G401 (cell line): Measurements from ENCODE around the gene FIS1. TPM values are rescaled to one million over a fixed set of nuclear protein-coding genes. Genes with fewer than 3 reads are reported as not detected.
A peak's percentile ranks its signal among the peaks of the same experiment; 100 is the strongest.
"Not testable (repeated sequence)": the region's sequence is repeated elsewhere in the genome, so short reads cannot be mapped to it uniquely, and the experiment has no call there.

Experiments used
- DNase-seq: peaks from one replicate; pipeline ENCODE4 v3.0.0-alpha.2; 2015; ENCODE audit warnings: low spot score
- in situ Hi-C: cut with HindIII; loops from 2 replicates; pipeline ENCODE4 v1.10.0; 2016; ENCODE audit warnings: low sequenced_read_pairs, mixed read lengths
- total RNA-seq: library from RNA; depleted of rRNA; stranded (reverse); fragments of >200 nt; shearing (Covaris generic); gene quantifications from 2 replicates; pipeline ENCODE4 v1.2.3, GENCODE V29; 2014; rRNA removed

The FIS1 gene
- total RNA-seq = 139 and 190 TPM in 2 replicates

DNA sequence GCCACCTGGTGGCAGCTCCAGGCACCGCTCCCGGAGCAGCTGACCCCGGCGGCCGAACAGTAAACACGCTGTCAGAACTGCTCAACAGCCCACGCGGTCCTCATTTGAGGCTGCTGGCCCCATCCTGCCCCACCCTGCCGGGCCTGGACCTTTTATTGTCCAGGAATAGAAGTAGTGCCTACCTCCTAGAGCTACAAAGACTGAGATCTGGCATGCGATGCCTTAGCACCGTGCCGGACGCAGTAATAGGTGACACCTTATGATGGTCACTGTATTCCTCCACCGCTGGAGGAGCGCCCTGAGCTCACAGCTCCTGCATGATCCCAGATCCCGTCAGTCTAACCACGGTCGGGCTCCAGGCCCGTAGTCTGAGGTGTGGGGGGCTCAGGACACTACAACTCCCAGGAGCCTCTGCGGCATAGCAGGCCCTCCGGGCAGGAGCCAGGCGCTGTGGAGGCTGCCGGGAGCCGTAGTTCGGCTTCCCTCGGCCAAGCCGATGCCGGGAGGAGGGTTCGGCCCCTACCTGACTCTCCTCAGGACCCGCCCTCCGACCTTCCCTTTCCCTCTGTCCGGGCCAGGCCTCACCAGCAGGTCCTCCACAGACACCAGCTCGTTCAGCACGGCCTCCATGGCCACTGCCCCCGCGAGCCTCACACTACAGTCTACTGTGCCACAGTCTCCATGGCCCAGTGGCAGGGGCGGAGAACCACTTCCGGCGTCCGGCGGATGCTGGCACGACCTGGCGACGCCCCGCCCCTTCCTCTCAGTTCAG, at the start of gene FIS1:
FIS1 (minus strand) TSS at position 707 of the 772 bp plus-strand sequence; CDS start at position 630, 77 bp downstream.
- peak; percentile 96 for DNase-seq
- in situ Hi-C loops = no loop called here

GRCh38 chr7:101294039-101294831, 49.4 kb upstream of the FIS1 start:
- in situ Hi-C loops = no loop called here
- DNase-seq = no peak

GRCh38 chr7:101293069-101294021, 48.5 kb upstream of the FIS1 start:
- in situ Hi-C loops, DNase-seq: not testable (repeated sequence)

- in situ Hi-C loops, DNase-seq: not testable (repeated sequence)
These were observed 47.7 kb upstream of the FIS1 start for GRCh38 chr7:101292566-101292965.

DNA sequence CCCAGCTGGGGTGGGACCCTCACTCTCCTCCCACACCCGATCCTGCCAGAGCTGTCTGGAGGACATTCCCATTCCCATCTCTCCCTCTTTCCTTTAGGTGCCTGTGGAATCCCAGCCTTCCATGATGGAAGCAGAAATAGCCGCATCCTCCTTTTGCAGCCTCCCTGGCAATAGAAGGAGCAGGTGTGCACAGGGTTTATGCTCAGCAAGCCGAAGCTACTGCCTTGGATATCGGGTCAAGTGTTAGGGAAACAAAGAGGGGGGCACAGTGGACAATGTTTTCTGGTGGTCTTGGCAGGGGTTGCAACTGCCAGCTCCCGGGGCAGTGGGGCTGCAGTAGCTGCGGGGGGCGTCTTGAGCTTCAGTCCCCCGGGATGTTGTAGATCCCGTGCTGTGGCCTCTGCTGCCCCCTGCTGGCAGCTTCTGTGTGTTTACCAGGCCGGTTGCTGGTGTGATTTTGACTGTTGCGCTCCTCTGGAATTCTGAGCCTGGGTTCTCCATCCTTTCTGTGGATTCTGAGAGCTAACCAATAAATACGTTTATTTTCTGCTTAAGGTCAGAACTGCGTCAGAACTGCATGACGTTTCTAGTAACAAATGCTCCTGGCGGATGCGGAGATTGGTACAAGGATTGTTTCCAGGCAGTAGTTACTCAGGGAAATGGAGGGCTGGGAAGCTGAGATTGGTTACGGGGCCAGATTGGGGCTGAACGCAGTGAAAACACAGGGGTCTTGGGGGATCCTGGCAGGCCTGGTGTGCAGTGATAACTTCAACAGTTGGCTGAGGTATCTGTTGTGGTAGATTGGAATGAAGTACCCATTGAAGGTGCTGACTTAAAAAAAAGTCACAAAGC, 45.5 kb upstream of the FIS1 start:
- in situ Hi-C loops = not testable (repeated sequence)
- DNase-seq = peak; percentile 45

DNA sequence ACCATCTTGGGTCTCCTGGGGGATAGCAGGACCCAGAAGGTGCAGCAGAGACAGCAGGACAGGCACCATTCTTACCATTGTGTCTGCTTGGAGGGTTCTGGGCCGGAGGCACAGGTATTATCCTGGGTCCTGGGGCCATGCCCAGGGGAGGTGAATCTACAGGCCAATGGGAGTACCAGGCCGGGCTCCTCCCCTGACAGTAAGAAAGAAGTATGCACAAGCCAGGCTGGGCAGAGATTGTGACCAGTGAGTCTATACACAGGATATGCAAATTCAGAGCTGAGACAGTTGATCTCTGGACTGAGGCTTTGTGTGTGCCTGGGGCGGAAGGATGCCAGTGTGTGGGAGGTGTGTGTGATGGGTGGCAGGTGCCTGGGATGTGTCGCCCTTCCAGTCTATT, 44.8 kb upstream of the FIS1 start:
- in situ Hi-C loops, DNase-seq: not testable (repeated sequence)

GRCh38 chr7:101288439-101288838, 43.6 kb upstream of the FIS1 start:
- DNase-seq = no peak
- in situ Hi-C loops = no loop called here

GRCh38 chr7:101287032-101287431, 42.2 kb upstream of the FIS1 start:
- in situ Hi-C loops = no loop called here

GRCh38 chr7:101285880-101286279, 41.0 kb upstream of the FIS1 start:
- DNase-seq, in situ Hi-C loops: not testable (repeated sequence)

More at GRCh38 chr7:101287032-101287431, 42.2 kb upstream of the FIS1 start:
- no peak for DNase-seq

DNA sequence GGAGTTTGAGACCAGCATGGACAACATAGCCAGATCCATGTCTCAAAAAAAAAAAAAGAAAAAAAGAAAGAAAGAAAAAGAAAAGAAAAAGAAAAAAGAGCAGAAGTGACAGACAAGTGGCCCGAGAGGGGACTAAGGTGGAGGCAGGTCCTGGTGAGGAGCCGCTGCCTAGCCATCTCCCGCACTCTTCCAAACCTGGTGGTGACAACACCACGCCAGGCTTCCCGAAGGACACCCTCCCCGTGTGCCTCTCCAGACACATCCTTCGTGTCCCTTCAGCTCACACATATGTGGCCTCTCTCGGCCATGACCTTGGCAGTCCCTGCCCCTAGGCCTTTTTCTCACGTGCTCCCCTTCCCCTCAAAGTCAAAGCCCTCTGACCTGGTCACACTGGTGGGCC, 40.3 kb upstream of the FIS1 start:
- in situ Hi-C loops = no loop called here
- DNase-seq = no peak

DNA sequence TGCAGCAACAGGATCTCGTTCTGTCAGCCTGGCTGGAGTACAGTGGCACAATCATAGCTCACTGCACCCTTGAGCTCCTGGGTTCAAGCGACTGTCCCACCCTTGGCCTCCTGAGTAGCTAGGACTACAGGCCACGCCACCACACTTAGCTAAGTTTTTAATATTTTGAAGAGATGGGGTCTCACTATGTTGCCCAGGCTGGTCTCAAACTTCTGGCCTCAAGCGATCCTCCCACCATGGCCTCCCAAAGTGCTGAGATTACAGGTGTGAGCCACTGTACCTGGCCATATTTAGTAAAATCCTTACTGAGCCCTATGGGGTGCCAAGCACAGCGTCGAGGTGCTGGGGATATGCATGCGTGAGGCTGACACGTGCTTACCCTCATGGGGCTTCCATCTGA, 36.0 kb upstream of the FIS1 start:
- DNase-seq, in situ Hi-C loops: not testable (repeated sequence)

- DNase-seq = no peak
- in situ Hi-C loops = loop anchor here (10.0 kb wide), 1 partner anchor 104 kb away; no protein-coding TSS in a partner anchor
These were observed 33.8 kb upstream of the FIS1 start for GRCh38 chr7:101278461-101279292.

DNA sequence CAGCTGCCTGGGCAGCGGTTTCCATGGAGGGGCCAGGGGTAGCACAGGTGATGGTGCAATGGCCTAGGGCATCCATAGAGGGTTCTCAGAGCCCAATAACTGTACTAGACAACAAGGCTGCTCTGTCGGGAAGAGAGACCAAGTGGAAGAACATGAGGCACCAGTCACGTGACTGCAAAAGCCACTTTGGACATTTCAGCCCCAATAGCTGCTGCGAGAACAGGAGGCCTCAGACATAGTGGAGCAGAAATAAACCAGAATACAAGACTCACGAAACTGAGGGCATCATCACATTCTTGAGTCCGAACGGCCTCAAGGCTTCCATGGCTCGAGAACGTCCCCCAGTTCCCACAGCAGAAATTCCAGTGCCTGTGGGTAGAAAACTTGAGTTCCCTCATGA, 32.3 kb upstream of the FIS1 start:
- in situ Hi-C loops = loop anchor here (10.0 kb wide), 1 partner anchor 102 kb away; no protein-coding TSS in a partner anchor

DNA sequence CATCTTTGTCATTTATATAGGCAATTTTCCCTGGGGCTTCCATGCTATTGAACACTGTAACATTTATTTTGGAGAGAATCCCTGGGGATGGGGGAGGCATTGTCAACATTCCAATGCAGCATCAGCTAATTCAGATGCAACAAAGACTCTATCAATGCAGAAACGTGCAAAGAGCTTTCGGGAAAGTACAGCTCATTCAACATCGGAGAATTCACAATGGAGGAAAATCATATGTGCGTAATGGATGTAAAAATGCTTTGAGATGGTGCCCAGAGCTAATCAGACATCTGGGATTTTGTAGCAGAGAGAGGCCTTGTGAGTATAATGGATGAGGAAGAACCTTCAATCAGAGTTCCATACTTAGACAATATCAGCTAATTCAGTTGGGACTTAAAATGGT, 28.3 kb upstream of the FIS1 start:
- in situ Hi-C loops = loop anchor here (10.0 kb wide), 1 partner anchor 98 kb away; no protein-coding TSS in a partner anchor
- DNase-seq = no peak

More for the DNA sequence above, 32.3 kb upstream of the FIS1 start:
- no peak for DNase-seq

DNA sequence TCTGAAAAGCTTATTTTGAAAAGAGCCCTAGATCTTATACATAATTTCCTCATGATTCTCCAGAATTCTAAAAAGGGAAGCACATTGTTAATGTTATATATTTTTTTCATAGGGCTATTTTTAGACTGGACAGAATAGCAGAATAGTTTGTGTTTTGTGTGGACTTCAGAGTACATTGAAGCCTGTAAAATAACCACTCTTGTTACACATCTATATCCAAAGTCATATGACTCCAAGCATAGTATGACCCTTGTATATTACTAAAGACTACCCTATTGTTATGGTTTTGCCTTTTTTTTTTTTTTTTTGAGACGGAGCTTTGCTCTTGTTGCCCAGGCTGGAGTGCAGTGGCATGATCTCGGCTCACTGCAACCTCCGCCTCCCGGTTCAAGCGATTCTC, 26.1 kb upstream of the FIS1 start:
- in situ Hi-C loops = loop anchor here (10.0 kb wide), 1 partner anchor 96 kb away; no protein-coding TSS in a partner anchor
- DNase-seq = no peak

DNA sequence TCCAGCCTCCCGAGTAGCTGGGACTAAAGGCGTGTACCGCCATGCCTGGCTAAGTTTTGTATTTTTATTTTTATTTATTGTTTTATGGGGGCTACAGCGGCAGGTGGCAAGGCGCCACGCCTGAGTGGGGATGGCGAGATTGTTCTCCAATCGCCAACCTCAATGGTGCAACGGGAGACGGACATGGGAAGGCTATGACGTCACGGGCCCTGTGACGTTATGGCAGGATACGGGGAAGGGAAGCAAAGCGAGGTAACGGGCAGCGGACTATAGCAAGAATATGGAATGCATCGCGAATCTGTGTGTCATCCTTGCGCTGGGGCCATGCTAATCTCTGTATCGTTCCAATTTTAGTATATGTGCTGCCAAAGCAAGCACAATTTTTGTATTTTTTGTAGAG, 24.8 kb upstream of the FIS1 start:
- no peak for DNase-seq
- in situ Hi-C loops = loop anchor here (10.0 kb wide), 1 partner anchor 95 kb away; no protein-coding TSS in a partner anchor
